ENCODE results near the gene MMRN1.
"Not testable (repeated sequence)": the region's sequence is repeated elsewhere in the genome, so short reads cannot be mapped to it uniquely, and the experiment has no call there.

The MMRN1 gene

DNA sequence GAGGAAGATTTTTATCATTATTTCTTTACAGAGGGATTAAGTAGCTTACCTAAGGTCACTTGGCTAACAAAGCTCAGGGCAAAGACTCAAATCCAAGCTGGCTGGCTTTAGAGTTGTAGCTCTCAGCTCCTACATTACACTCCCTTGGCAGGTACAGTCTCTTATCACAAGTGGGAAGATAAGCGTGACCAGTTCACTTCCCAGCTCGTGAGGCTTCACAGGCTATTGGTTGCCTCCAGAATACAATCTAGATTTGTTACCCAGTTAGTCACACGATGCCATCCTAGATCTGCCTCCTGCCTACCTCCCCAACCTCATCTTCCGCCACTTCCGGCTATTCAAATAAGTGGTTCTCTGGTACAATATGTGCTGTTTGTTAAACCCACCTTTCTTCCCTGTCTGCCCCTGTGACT, 3.7 kb downstream of the MMRN1 start:
- Histone ChIP-seq H3K9me3 (ENCODE audit: insufficient read depth, low read length) (no peaks in the 10 kb centered on the region), H3K9ac (ENCODE audit: insufficient read length, low read depth) (no peak overlapping the region), H3K4me3 (ENCODE audit: insufficient read length, low read depth) (no peak overlapping the region), H3K27me3 (ENCODE audit: insufficient read depth, insufficient read length) (no peaks in the 10 kb centered on the region), H3K36me3 (ENCODE audit: insufficient read depth, insufficient read length, low read length) (no peaks in the 10 kb centered on the region), H3K4me1 (ENCODE audit: insufficient read depth, insufficient read length) (no peaks in the 10 kb centered on the region)
- no peak for DNase-seq (ENCODE audit: low read depth, low spot score)
- TF ChIP-seq SUZ12 (IDR thresholded peaks at IDR 0.05; ENCODE audit: extremely low read depth, insufficient read depth, insufficient read length) (no peak), YY1 (IDR thresholded peaks at IDR 0.05; ENCODE audit: insufficient read depth, insufficient read length) (no peak), ZNF274 (IDR thresholded peaks at IDR 0.05; ENCODE audit: low read depth, low read length) (no peak)

DNA sequence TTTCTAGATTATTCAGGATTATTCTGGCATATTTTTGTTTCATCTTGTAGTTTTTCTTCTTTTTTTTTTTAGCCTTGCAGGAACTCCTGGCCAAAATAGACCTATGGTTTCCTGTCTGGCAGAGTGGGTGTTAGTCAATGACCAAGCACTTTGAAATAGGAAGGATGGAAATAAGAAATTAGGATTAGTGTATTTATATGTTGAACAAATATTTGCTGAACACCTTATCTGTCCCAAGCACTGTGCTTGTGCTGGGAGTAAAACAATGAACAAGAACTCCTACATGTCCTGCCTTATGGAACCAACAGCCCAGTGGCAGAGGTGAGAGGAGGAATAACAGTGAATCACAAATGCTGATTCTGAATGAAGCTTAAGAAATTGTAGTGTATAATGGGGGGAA, 4.5 kb downstream of the MMRN1 start:
- H3K9me3 ChIP-seq (ENCODE audit: insufficient read depth, low read length) = no peaks in the 10 kb centered on the region
- H3K27me3 ChIP-seq (ENCODE audit: insufficient read depth, insufficient read length) = no peaks in the 10 kb centered on the region
- no peak for DNase-seq (ENCODE audit: low read depth, low spot score)
- no peak overlapping the region for H3K9ac ChIP-seq (ENCODE audit: insufficient read length, low read depth)
- no peak for TF ChIP-seq SUZ12 (IDR thresholded peaks at IDR 0.05; ENCODE audit: extremely low read depth, insufficient read depth, insufficient read length)
- no peak for TF ChIP-seq ZNF274 (IDR thresholded peaks at IDR 0.05; ENCODE audit: low read depth, low read length)
- TF ChIP-seq YY1 (IDR thresholded peaks at IDR 0.05; ENCODE audit: insufficient read depth, insufficient read length) = no peak
- no peaks in the 10 kb centered on the region for H3K36me3 ChIP-seq (ENCODE audit: insufficient read depth, insufficient read length, low read length)
- no peak overlapping the region for H3K4me3 ChIP-seq (ENCODE audit: insufficient read length, low read depth)
- H3K4me1 ChIP-seq (ENCODE audit: insufficient read depth, insufficient read length) = no peaks in the 10 kb centered on the region

DNA sequence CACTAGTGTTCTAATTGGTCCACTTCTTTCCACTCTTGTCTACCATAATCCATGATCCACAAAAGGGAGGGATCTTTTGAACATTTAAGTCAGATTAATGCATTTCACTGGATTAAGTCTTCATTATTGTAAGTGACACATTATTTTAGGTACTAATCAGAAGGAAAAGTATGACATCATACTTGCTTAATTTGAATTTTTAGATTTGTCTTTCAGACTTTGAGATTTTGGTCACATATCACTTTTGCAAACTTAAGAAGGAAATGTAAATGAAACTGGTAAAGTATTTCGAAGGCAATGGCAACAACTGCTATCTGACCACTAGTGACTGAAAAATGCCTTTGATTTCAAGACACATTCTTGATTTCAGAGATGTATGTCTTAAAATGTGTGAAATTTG, 5.2 kb downstream of the MMRN1 start:
- no peaks in the 10 kb centered on the region for H3K36me3 ChIP-seq (ENCODE audit: insufficient read depth, insufficient read length, low read length)
- TF ChIP-seq ZNF274 (IDR thresholded peaks at IDR 0.05; ENCODE audit: low read depth, low read length) = no peak
- TF ChIP-seq SUZ12 (IDR thresholded peaks at IDR 0.05; ENCODE audit: extremely low read depth, insufficient read depth, insufficient read length) = no peak
- no peak for TF ChIP-seq YY1 (IDR thresholded peaks at IDR 0.05; ENCODE audit: insufficient read depth, insufficient read length)
- no peaks in the 10 kb centered on the region for H3K27me3 ChIP-seq (ENCODE audit: insufficient read depth, insufficient read length)
- no peak overlapping the region for H3K4me3 ChIP-seq (ENCODE audit: insufficient read length, low read depth)
- no peaks in the 10 kb centered on the region for H3K9me3 ChIP-seq (ENCODE audit: insufficient read depth, low read length)
- no peak overlapping the region for H3K9ac ChIP-seq (ENCODE audit: insufficient read length, low read depth)
- DNase-seq (ENCODE audit: low read depth, low spot score) = no peak
- no peaks in the 10 kb centered on the region for H3K4me1 ChIP-seq (ENCODE audit: insufficient read depth, insufficient read length)

DNA sequence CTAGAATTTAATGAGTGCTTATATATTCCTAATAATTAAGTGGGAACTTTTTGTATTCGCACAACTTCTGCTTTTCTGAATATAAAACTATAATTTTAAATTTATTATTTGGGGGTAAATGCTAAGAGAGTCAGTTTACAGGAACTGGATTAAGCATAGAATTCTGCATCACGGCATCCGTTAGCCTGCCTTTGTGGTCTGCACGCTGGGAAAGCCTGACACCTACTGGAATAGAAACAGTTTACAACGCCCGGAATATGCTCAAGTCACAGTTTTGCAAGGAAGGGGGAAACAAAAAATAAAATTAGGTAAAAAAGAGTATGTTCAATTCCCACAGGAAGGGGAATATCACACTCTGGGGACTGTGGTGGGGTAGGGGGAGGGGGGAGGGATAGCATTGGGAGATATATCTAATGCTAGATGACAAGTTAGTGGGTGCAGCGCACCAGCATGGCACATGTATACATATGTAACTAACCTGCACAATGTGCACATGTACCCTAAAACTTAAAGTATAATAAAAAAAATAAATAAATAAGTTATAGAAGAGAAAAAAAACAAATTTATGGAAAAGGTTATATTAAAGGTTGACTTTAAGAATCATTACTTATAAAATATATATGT, 7.3 kb downstream of the MMRN1 start:
- H3K4me3 ChIP-seq (ENCODE audit: insufficient read length, low read depth) = not testable (repeated sequence)

DNA sequence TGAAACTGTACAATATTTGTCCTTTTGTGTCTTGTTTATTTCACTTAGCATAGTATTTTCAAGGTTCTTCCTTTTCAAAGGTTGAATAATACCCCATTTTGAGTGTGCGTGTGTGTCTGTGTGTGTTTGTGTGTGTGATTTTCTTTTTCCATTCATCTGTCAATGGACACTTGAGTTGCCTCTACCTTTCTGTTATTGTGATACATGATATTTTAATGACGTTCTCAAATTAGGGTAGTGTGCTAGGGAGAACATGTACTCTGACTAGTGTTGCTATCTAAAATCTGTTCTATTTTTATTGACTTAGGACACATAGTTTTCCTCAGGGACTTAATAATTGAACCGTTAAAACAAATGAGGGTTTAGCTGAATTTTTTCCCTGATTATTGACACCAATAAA, 9.9 kb downstream of the MMRN1 start:
- Histone ChIP-seq H3K4me3 (ENCODE audit: insufficient read length, low read depth) (no peak overlapping the region), H3K27me3 (ENCODE audit: insufficient read depth, insufficient read length) (no peaks in the 10 kb centered on the region), H3K9ac (ENCODE audit: insufficient read length, low read depth) (no peak overlapping the region), H3K9me3 (ENCODE audit: insufficient read depth, low read length) (no peaks in the 10 kb centered on the region), H3K36me3 (ENCODE audit: insufficient read depth, insufficient read length, low read length) (no peaks in the 10 kb centered on the region), H3K4me1 (ENCODE audit: insufficient read depth, insufficient read length) (no peaks in the 10 kb centered on the region)
- no peak for DNase-seq (ENCODE audit: low read depth, low spot score)
- no peak for TF ChIP-seq ZNF274 (IDR thresholded peaks at IDR 0.05; ENCODE audit: low read depth, low read length)
- no peak for TF ChIP-seq YY1 (IDR thresholded peaks at IDR 0.05; ENCODE audit: insufficient read depth, insufficient read length)
- no peak for TF ChIP-seq SUZ12 (IDR thresholded peaks at IDR 0.05; ENCODE audit: extremely low read depth, insufficient read depth, insufficient read length)

More for the DNA sequence above, 7.3 kb downstream of the MMRN1 start:
- H3K36me3 ChIP-seq (ENCODE audit: insufficient read depth, insufficient read length, low read length); H3K27me3 ChIP-seq (ENCODE audit: insufficient read depth, insufficient read length); H3K4me1 ChIP-seq (ENCODE audit: insufficient read depth, insufficient read length); H3K9ac ChIP-seq (ENCODE audit: insufficient read length, low read depth); H3K9me3 ChIP-seq (ENCODE audit: insufficient read depth, low read length): not testable (repeated sequence)
- peak; percentile 27 for DNase-seq (ENCODE audit: low read depth, low spot score)

DNA sequence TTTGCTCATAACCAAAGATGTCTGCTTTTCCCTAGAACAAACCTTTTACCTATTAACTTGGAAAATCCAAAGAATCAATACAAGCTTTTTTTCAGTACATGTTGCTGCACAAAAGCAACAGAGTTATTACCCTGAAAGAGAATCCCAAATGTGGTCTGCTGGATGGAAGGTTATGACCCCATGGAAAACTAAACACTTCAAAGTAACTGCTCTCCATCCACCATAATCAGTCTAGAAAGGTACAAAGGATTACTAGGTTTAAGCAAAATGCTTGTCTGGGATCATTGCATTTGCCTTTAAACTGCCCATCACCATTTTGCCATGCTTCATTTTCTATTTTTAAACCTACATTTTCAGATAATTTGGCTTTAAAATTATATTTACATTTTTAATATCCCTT, 11.7 kb downstream of the MMRN1 start:
- Histone ChIP-seq H3K36me3 (ENCODE audit: insufficient read depth, insufficient read length, low read length) (no peaks in the 10 kb centered on the region), H3K4me1 (ENCODE audit: insufficient read depth, insufficient read length) (no peaks in the 10 kb centered on the region), H3K4me3 (ENCODE audit: insufficient read length, low read depth) (no peak overlapping the region), H3K9me3 (ENCODE audit: insufficient read depth, low read length) (no peaks in the 10 kb centered on the region), H3K9ac (ENCODE audit: insufficient read length, low read depth) (no peak overlapping the region), H3K27me3 (ENCODE audit: insufficient read depth, insufficient read length) (no peaks in the 10 kb centered on the region)
- TF ChIP-seq YY1 (IDR thresholded peaks at IDR 0.05; ENCODE audit: insufficient read depth, insufficient read length) = no peak
- TF ChIP-seq SUZ12 (IDR thresholded peaks at IDR 0.05; ENCODE audit: extremely low read depth, insufficient read depth, insufficient read length) = no peak
- TF ChIP-seq ZNF274 (IDR thresholded peaks at IDR 0.05; ENCODE audit: low read depth, low read length) = no peak
- DNase-seq (ENCODE audit: low read depth, low spot score) = no peak

DNA sequence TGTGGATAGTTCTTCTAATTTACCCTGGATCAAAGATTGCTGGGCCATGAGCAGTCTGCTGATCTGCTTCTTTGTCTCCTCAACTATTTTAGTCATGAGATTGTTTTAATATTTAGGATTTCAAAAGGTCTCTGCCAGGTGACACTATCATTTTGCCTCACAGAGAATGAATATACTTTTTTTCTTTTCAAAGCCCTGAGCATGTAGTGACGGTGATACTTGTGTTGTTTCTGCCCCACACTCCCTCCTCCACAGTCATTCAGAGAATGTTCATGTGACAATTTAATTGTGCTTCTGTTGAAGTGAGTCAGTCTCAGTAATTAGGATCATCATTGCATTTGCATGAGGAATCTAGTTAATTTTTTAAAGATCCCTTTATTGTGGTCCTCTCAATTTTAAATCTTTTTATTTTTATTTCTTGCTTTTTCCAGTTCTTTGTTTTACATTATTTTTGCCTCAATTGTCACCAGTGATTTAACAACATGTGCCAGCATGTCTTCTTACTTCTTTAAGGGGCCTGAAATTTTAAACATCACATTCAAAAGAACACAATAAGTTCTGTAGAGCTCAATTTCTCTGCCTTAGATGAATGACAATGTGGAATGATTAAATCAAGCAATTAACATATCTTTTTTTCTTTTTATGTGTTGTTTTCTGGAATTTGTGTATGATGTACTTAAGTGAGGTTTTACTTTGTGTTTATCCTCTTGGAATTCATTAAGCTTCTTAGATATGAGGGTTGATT, 12.3 kb downstream of the MMRN1 start:
- TF ChIP-seq SUZ12 (IDR thresholded peaks at IDR 0.05; ENCODE audit: extremely low read depth, insufficient read depth, insufficient read length) = no peak
- TF ChIP-seq ZNF274 (IDR thresholded peaks at IDR 0.05; ENCODE audit: low read depth, low read length) = no peak
- H3K4me1 ChIP-seq (ENCODE audit: insufficient read depth, insufficient read length) = no peaks in the 10 kb centered on the region
- H3K27me3 ChIP-seq (ENCODE audit: insufficient read depth, insufficient read length) = no peaks in the 10 kb centered on the region
- no peak for DNase-seq (ENCODE audit: low read depth, low spot score)
- H3K9ac ChIP-seq (ENCODE audit: insufficient read length, low read depth) = no peak overlapping the region
- H3K36me3 ChIP-seq (ENCODE audit: insufficient read depth, insufficient read length, low read length) = no peaks in the 10 kb centered on the region
- H3K9me3 ChIP-seq (ENCODE audit: insufficient read depth, low read length) = no peaks in the 10 kb centered on the region
- H3K4me3 ChIP-seq (ENCODE audit: insufficient read length, low read depth) = no peak overlapping the region

Measured in NT2/D1 (cell line).